H1 (cell line): Measurements from ENCODE around the gene IRF2BP2. TPM values are rescaled to one million over a fixed set of nuclear protein-coding genes. Genes with fewer than 3 reads are reported as not detected.

Experiments
- CTCF ChIA-PET: fragments of 300-600 bp; sonication (Branson Sonifier 250); formaldehyde crosslinking; loops from one replicate; lab custom pipeline; 2021; ENCODE audit not compliant: partially characterized antibody; lab: Charles Lee
- POLR2A ChIA-PET: fragments of 300-600 bp; sonication (Branson Sonifier 250); formaldehyde crosslinking; loops from one replicate; lab custom pipeline; 2021; ENCODE audit warnings: inconsistent platforms; ENCODE audit not compliant: partially characterized antibody; lab: Charles Lee
- DNase-seq, 2 experiments: peaks; one replicate each; pipeline versions ENCODE4 v3.0.0 to v3.0.0-alpha.2; 2010 to 2022; ENCODE audit warnings: low spot score in 2 of 2, low read depth in 1 of 2, mixed read lengths in 1 of 2
- FAIRE-seq: peaks from 2 replicates; lab custom pipeline; 2011; peaks lifted over from hg19 to GRCh38; lab: Jason Lieb, UNC
- H2AFZ ChIP-seq: 2 replicates; pipeline ENCODE4 v1.8.1; 2012; ENCODE audit warnings: low read length, inconsistent platforms
- H2AK5ac ChIP-seq: 2 replicates; pipeline ENCODE4 v1.6.1; 2013; ENCODE audit warnings: low read depth, low read length
- H2BK120ac ChIP-seq: replicated peaks from 2 replicates; pipeline ENCODE3; 2013; ENCODE audit warnings: low read depth, low read length, inconsistent platforms
- H2BK12ac ChIP-seq: 2 replicates; pipeline ENCODE4 v1.6.1; 2013; ENCODE audit warnings: low read depth, low read length
- H2BK15ac ChIP-seq: 2 replicates; pipeline ENCODE4 v1.6.1; 2013; ENCODE audit warnings: low read length
- H2BK20ac ChIP-seq: 2 replicates; pipeline ENCODE4 v1.6.1; 2013; ENCODE audit warnings: low read length
- H2BK5ac ChIP-seq: 2 replicates; pipeline ENCODE4 v1.6.1; 2013; ENCODE audit warnings: low read depth, low read length
- H3K14ac ChIP-seq: 2 replicates; pipeline ENCODE4 v1.6.1; 2013; ENCODE audit warnings: inconsistent platforms; ENCODE audit not compliant: insufficient read length
- H3K18ac ChIP-seq: 2 replicates; pipeline ENCODE4 v1.6.1; 2013; ENCODE audit warnings: low read length; ENCODE audit errors: extremely low read depth
- H3K23ac ChIP-seq: 2 replicates; pipeline ENCODE4 v1.6.1; 2013; ENCODE audit warnings: inconsistent platforms; ENCODE audit not compliant: insufficient read length
- H3K23me2 ChIP-seq: 2 replicates; pipeline ENCODE4 v1.6.1; 2013; ENCODE audit warnings: low read depth, low read length
- H3K27ac ChIP-seq: 2 replicates; pipeline ENCODE4 v1.6.1; 2011; ENCODE audit warnings: low read depth, low read length, inconsistent platforms
- H3K27me3 ChIP-seq, 4 experiments: replicated peaks in 1 of 4; 1 replicate in 1 of 4; 2 replicates in 3 of 4; pipeline versions ENCODE4 v1.6.1 to v1.8.1; 2011 to 2013; ENCODE audit warnings: low read length in 3 of 4, mild to moderate bottlenecking in 3 of 4, inconsistent platforms in 2 of 4, mixed read lengths in 2 of 4, moderate library complexity in 1 of 4; ENCODE audit not compliant: control insufficient read depth in 3 of 4, insufficient read depth in 3 of 4; ENCODE audit errors: extremely low read depth in 1 of 4
- H3K36me3 ChIP-seq, 4 experiments: 2 replicates each; pipeline versions ENCODE4 v1.6.1 to v1.8.1; 2011 to 2013; ENCODE audit warnings: mild to moderate bottlenecking in 4 of 4, low read length in 3 of 4, moderate library complexity in 2 of 4, control low read depth in 1 of 4, inconsistent platforms in 1 of 4; ENCODE audit not compliant: insufficient read depth in 4 of 4, control insufficient read depth in 2 of 4
- H3K4ac ChIP-seq: replicated peaks from 2 replicates; pipeline ENCODE3; 2013; ENCODE audit warnings: low read length, low read depth, mixed read lengths, inconsistent platforms; ENCODE audit not compliant: insufficient read length
- H3K4me1 ChIP-seq, 4 experiments: replicated peaks in 1 of 4; 1 replicate in 1 of 4; 2 replicates in 3 of 4; pipeline versions ENCODE4 v1.6.1 to v1.8.1; 2011 to 2013; ENCODE audit warnings: low read length in 3 of 4, inconsistent platforms in 2 of 4, mixed read lengths in 1 of 4; ENCODE audit not compliant: insufficient read depth in 4 of 4, control insufficient read depth in 3 of 4
- H3K4me2 ChIP-seq, 2 experiments: 2 replicates each; pipeline versions ENCODE4 v1.6.1 to v1.8.1; 2011 to 2013; ENCODE audit warnings: low read depth in 2 of 2, low read length in 2 of 2, control low read depth in 1 of 2, inconsistent platforms in 1 of 2, mild to moderate bottlenecking in 1 of 2; ENCODE audit not compliant: insufficient read depth in 1 of 2
- H3K4me3 ChIP-seq, 4 experiments: fragments of 200-600, 300-600 bp in 1 of 4; sonication (generic), shearing (Covaris generic), sonication (Bioruptor Twin) in 1 of 4; 2 replicates each; pipeline versions ENCODE4 v1.5.1 to v1.8.1; 2011 to 2016; ENCODE audit warnings: low read length in 4 of 4, low read depth in 3 of 4, control low read depth in 2 of 4, inconsistent platforms in 2 of 4, mild to moderate bottlenecking in 2 of 4, mixed read lengths in 1 of 4, moderate library complexity in 1 of 4; ENCODE audit not compliant: insufficient read depth in 2 of 4; ENCODE audit errors: extremely low read depth in 1 of 4
- H3K56ac ChIP-seq: replicated peaks from 2 replicates; pipeline ENCODE3; 2013; ENCODE audit warnings: low read depth, mild to moderate bottlenecking, mixed read lengths, low read length, inconsistent platforms; ENCODE audit not compliant: insufficient read length
- H3K79me1 ChIP-seq: 2 replicates; pipeline ENCODE4 v1.6.1; 2013; ENCODE audit warnings: low read depth, low read length, control low read depth
- H3K79me2 ChIP-seq, 2 experiments: 2 replicates each; pipeline versions ENCODE4 v1.6.1 to v1.8.1; 2012 to 2013; ENCODE audit warnings: low read length in 2 of 2, mild to moderate bottlenecking in 2 of 2, inconsistent platforms in 1 of 2; ENCODE audit not compliant: insufficient read depth in 2 of 2, control insufficient read depth in 1 of 2
- H3K9ac ChIP-seq, 4 experiments: replicated peaks in 1 of 4; 1 replicate in 1 of 4; 2 replicates in 3 of 4; pipeline versions ENCODE4 v1.6.1 to v1.8.1; 2011 to 2013; ENCODE audit warnings: low read depth in 3 of 4, low read length in 3 of 4, control low read depth in 2 of 4, mild to moderate bottlenecking in 2 of 4, moderate library complexity in 2 of 4, inconsistent platforms in 1 of 4; ENCODE audit errors: extremely low read depth in 1 of 4
- H3K9me3 ChIP-seq, 2 experiments: 2 replicates each; pipeline versions ENCODE4 v1.6.1 to v1.8.1; 2012 to 2013; ENCODE audit warnings: mild to moderate bottlenecking in 2 of 2, moderate library complexity in 2 of 2, control low read depth in 1 of 2, inconsistent platforms in 1 of 2, low read depth in 1 of 2, low read length in 1 of 2, mixed read lengths in 1 of 2; ENCODE audit not compliant: insufficient read depth in 2 of 2
- H4K20me1 ChIP-seq, 2 experiments: replicated peaks in 1 of 2; 2 replicates each; pipeline versions ENCODE3 to v1.8.1; 2011 to 2013; ENCODE audit warnings: inconsistent platforms in 2 of 2, low read length in 2 of 2, mild to moderate bottlenecking in 1 of 2; ENCODE audit not compliant: insufficient read depth in 2 of 2, control insufficient read depth in 1 of 2
- H4K5ac ChIP-seq: 2 replicates; pipeline ENCODE4 v1.6.1; 2013; ENCODE audit warnings: low read length, low read depth, mixed read lengths, inconsistent platforms; ENCODE audit not compliant: insufficient read length
- H4K8ac ChIP-seq: 2 replicates; pipeline ENCODE4 v1.8.0; 2013; ENCODE audit warnings: mild to moderate bottlenecking, moderate library complexity, low read length, inconsistent platforms; ENCODE audit not compliant: insufficient read depth; ENCODE audit errors: extremely low read depth
- H4K91ac ChIP-seq: replicated peaks from 2 replicates; pipeline ENCODE3; 2013; ENCODE audit warnings: low read length, mixed read lengths, inconsistent platforms; ENCODE audit not compliant: insufficient read length
- ATF3 ChIP-seq: IDR thresholded peaks from 2 replicates; pipeline ENCODE4 v1.6.1; 2011; ENCODE audit warnings: low read depth, mild to moderate bottlenecking, low read length; ENCODE audit not compliant: insufficient read depth
- JUN ChIP-seq: IDR thresholded peaks from 2 replicates; pipeline ENCODE4 v1.6.1; 2011; ENCODE audit warnings: low read depth, mild to moderate bottlenecking, improper control_type of control experiment, low read length
- MAX ChIP-seq: IDR thresholded peaks from 2 replicates; pipeline ENCODE4 v1.6.1; 2012; ENCODE audit warnings: inconsistent platforms
- POU5F1 ChIP-seq: IDR thresholded peaks from 2 replicates; pipeline ENCODE4 v1.6.1; 2011; ENCODE audit warnings: low read depth, mild to moderate bottlenecking, low read length, moderate library complexity
- SP1 ChIP-seq: IDR thresholded peaks from 2 replicates; pipeline ENCODE4 v1.6.1; 2011; ENCODE audit warnings: low read depth, low read length
- TBP ChIP-seq: IDR thresholded peaks from 2 replicates; pipeline ENCODE4 v1.6.1; 2011; ENCODE audit warnings: low read depth, low read length, improper control_type of control experiment
- WGBS, 2 experiments: shearing (Covaris generic) in 1 of 2; methylation state at CpG; one replicate each; pipeline versions ENCODE4 v1.1.6 to v1.1.7; 2013 to 2015; ENCODE audit warnings: low lambda C conversion rate in 2 of 2, mixed read lengths in 2 of 2, inconsistent platforms in 1 of 2, low coverage in 1 of 2, missing lambda C conversion rate in 1 of 2; ENCODE audit not compliant: insufficient replicate concordance in 2 of 2, insufficient coverage in 1 of 2, insufficient read length in 1 of 2; ENCODE audit errors: extremely low coverage in 1 of 2, missing lambda C conversion rate in 1 of 2; 5-methylcytosine and 5-hydroxymethylcytosine counted together
- polyA plus RNA-seq, 7 experiments: library from polyadenylated mRNA; depleted of rRNA in 3 of 7; stranded (reverse) in 5 of 7; unstranded in 2 of 7; fragments of >200 nt in 5 of 7; fragments of 200-250 nt in 2 of 7; gene quantifications; 1 replicate in 5 of 7; 2 replicates in 1 of 7; 4 replicates in 1 of 7; pipeline versions ENCODE4 v1.2.1 to v1.2.3, GENCODE V29; 2011 to 2013; ENCODE audit warnings: missing spikeins in 2 of 7, mixed read lengths in 2 of 7
- total RNA-seq: library from RNA; stranded (reverse); fragmentation: NEBNext Ultra II Directional; extraction: Animal tissue kit (Norgen Biotek cat#: 25700); gene quantifications from 2 replicates; pipeline ENCODE4 v1.2.1, GENCODE V29; 2021

IRF2BP2 gene
- total and polyA plus RNA-seq, 2 of the 8 experiments (the other 6 are each of a cell fraction or from before 2014, with no cell fraction given): 24.9 to 67.5 TPM

- ChIA-PET POLR2A (no interaction called here), CTCF (interaction anchor here (0.9 to 1.8 kb wide), 3 partner anchors 12 to 105 kb away, joined by 3 to 7 read pairs (median 3); no protein-coding TSS in a partner anchor)
- H2BK5ac ChIP-seq: no peak overlapping the region
- TF ChIP-seq POU5F1 (no peak), MAX (no peak), ATF3 (no peak), JUN (no peak), TBP (no peak), SP1 (no peak)
- TF ChIP-seq, all 59 proteins: peak for 0
- no peak overlapping the region for H3K27ac ChIP-seq
- H3K4me2 ChIP-seq: no peak overlapping the region
- no peaks in the 10 kb centered on the region for H3K79me1 ChIP-seq
- no peaks in the 10 kb centered on the region for H3K4me1 ChIP-seq
- no peak overlapping the region for H2BK12ac ChIP-seq
- H3K36me3 ChIP-seq: no peaks in the 10 kb centered on the region
- H3K79me2 ChIP-seq: no peaks in the 10 kb centered on the region
- H4K20me1 ChIP-seq: no peaks in the 10 kb centered on the region
- no peak overlapping the region for H2BK120ac ChIP-seq
- WGBS, 2 experiments: 94% methylated on average over 4 of the region's 4 CpGs; no CpG with 5 or more reads in 1 of the 2 experiments
- no peak overlapping the region for H2AFZ ChIP-seq
- H4K5ac ChIP-seq: no peak overlapping the region
- H3K56ac ChIP-seq: no peak overlapping the region
- no peak overlapping the region for H3K4ac ChIP-seq
- no peak overlapping the region for H2BK15ac ChIP-seq
- no peaks in the 10 kb centered on the region for H3K23me2 ChIP-seq
- no peak overlapping the region for H4K91ac ChIP-seq
- no peak overlapping the region for H3K14ac ChIP-seq
- no peaks in the 10 kb centered on the region for H3K9me3 ChIP-seq
- no peak overlapping the region for H3K18ac ChIP-seq
- no peak overlapping the region for H2AK5ac ChIP-seq
- FAIRE-seq (no peak), DNase-seq (no peak)
- H4K8ac ChIP-seq: no peak overlapping the region
- H3K27me3 ChIP-seq: no peaks in the 10 kb centered on the region
- H3K4me3 ChIP-seq: no peak overlapping the region
- H2BK20ac ChIP-seq: no peak overlapping the region
- H3K9ac ChIP-seq: no peak overlapping the region
- no peak overlapping the region for H3K23ac ChIP-seq
These were observed 19.0 kb upstream of the IRF2BP2 start for GRCh38 chr1:234629026-234629425.
